Panc1 (cell line): ENCODE data around the gene SERTAD4. TPM values are rescaled to one million over a fixed set of nuclear protein-coding genes. Genes with fewer than 3 reads are reported as not detected.

Experiments
- ATAC-seq: fragments of 200-7000 bp; cut with Tn5 transposase; 2 replicates; pipeline ENCODE4 v1.9.1; 2020; ENCODE audit warnings: mild to moderate bottlenecking, moderate library complexity
- BruUV-seq: library from RNA; stranded (reverse); fragments of 400-500 nt; replicated peaks from 2 replicates; lab custom pipeline; 2021; lab: Mats Ljungman, UMichigan
- CTCF ChIA-PET: fragments of 300-600 bp; sonication (Branson Sonifier 250); formaldehyde crosslinking; loops from one replicate; lab custom pipeline; 2022; ENCODE audit warnings: antibody characterized with exemption; lab: Charles Lee
- POLR2A ChIA-PET: fragments of 300-600 bp; sonication (Branson Sonifier 250); formaldehyde crosslinking; loops from one replicate; lab custom pipeline; 2022; ENCODE audit warnings: antibody characterized with exemption; lab: Charles Lee
- DNase-seq: peaks from one replicate; pipeline ENCODE4 v3.0.0-alpha.2; 2010; ENCODE audit warnings: low read depth, low spot score
- H3K27ac ChIP-seq: 2 replicates; pipeline ENCODE4 v1.5.1; 2011; ENCODE audit warnings: mild to moderate bottlenecking, low read length, inconsistent platforms
- H3K27me3 ChIP-seq: fragments of 200-500 bp; sonication (Bioruptor generic); 2 replicates; pipeline ENCODE4 v1.6.0; 2014; ENCODE audit warnings: low read length, inconsistent platforms; ENCODE audit not compliant: control insufficient read depth, insufficient read depth
- H3K36me3 ChIP-seq: fragments of 200-500 bp; sonication (Bioruptor generic); 2 replicates; pipeline ENCODE4 v1.5.1; 2014; ENCODE audit warnings: inconsistent platforms, mild to moderate bottlenecking, low read length, moderate library complexity; ENCODE audit not compliant: control insufficient read depth, insufficient read depth
- H3K4me1 ChIP-seq: 2 replicates; pipeline ENCODE4 v1.5.1; 2011; ENCODE audit warnings: inconsistent platforms, mild to moderate bottlenecking, low read length, moderate library complexity; ENCODE audit not compliant: control insufficient read depth, insufficient read depth
- H3K4me3 ChIP-seq, 2 experiments: 2 replicates each; pipeline ENCODE4 v1.5.1; 2011 to 2012; ENCODE audit warnings: low read depth in 2 of 2, low read length in 2 of 2, mild to moderate bottlenecking in 2 of 2, inconsistent platforms in 1 of 2, moderate library complexity in 1 of 2
- H3K9me3 ChIP-seq: fragments of 200-500 bp; sonication (Bioruptor generic); 2 replicates; pipeline ENCODE4 v1.5.1; 2014; ENCODE audit warnings: low read depth, mild to moderate bottlenecking, inconsistent platforms, low read length, moderate library complexity; ENCODE audit not compliant: control insufficient read depth, insufficient read depth
- CTCF ChIP-seq: fragments of 450-650 bp; IDR thresholded peaks from 2 replicates; pipeline ENCODE4 v1.5.1; 2017; ENCODE audit warnings: mild to moderate bottlenecking
- POLR2AphosphoS5 ChIP-seq: IDR thresholded peaks from 2 replicates; pipeline ENCODE4 v1.6.1; 2012; ENCODE audit warnings: mild to moderate bottlenecking, low read depth, low read length, moderate library complexity
- REST ChIP-seq, 2 experiments: IDR thresholded peaks; 2 replicates each; pipeline ENCODE4 v1.6.1; 2011 to 2012; ENCODE audit warnings: low read depth in 2 of 2, control low read depth in 1 of 2, low read length in 1 of 2, mild to moderate bottlenecking in 1 of 2, moderate library complexity in 1 of 2; ENCODE audit not compliant: insufficient read depth in 1 of 2
- SIN3A ChIP-seq: IDR thresholded peaks from 2 replicates; pipeline ENCODE4 v1.6.1; 2012; ENCODE audit warnings: low read depth, mild to moderate bottlenecking, low read length, moderate library complexity, borderline replicate concordance; ENCODE audit not compliant: insufficient read depth
- TCF7L2 ChIP-seq: IDR thresholded peaks from 2 replicates; pipeline ENCODE4 v1.6.1; 2011; ENCODE audit warnings: mild to moderate bottlenecking, low read depth, low read length, inconsistent platforms
- in situ Hi-C: cut with HindIII; loops from 2 replicates; pipeline ENCODE4 v1.10.0; 2016; ENCODE audit warnings: low sequenced_read_pairs, low pct_unique_long_range_greater_than_20kb
- intact Hi-C: fragments of 100-400 bp; cut with micrococcal nuclease; formaldehyde crosslinking; loops from one replicate; pipeline ENCODE4 v1.10.0; 2022; ENCODE audit not compliant: unreplicated experiment
- total RNA-seq: library from RNA; stranded (reverse); gene quantifications from one replicate; pipeline ENCODE4 v1.2.1, GENCODE V29; 2021; ENCODE audit not compliant: unreplicated experiment

SERTAD4 gene
- total RNA-seq, 1 experiment from 2014 or later: 0.31 TPM

- intact Hi-C loops (no loop called here), in situ Hi-C loops (no loop called here)
- ATAC-seq: no peak
These were observed 4.3 kb downstream of the SERTAD4 start for GRCh38 chr1:210236840-210237409.

GRCh38 chr1:210237479-210237878 lies 4.9 kb downstream of the SERTAD4 start:
- ChIA-PET CTCF (no interaction called here), POLR2A (no interaction called here)
- Histone ChIP-seq H3K4me1 (no peaks in the 10 kb centered on the region), H3K36me3 (no peaks in the 10 kb centered on the region), H3K27ac (no peak overlapping the region), H3K9me3 (no peaks in the 10 kb centered on the region), H3K4me3 (no peak overlapping the region), H3K27me3 (peaks cover 18% of the 10 kb centered on the region)
- ATAC-seq (no peak), DNase-seq (no peak)
- in situ Hi-C loops (no loop called here), intact Hi-C loops (no loop called here)
- no TSS peak for BruUV-seq
- TF ChIP-seq SIN3A (no peak), POLR2AphosphoS5 (no peak), REST (IDR thresholded peaks at IDR 0.05; ENCODE audit: insufficient read depth in 1 of 2, low read depth in 2 of 2, low read length in 1 of 2) (no peak), TCF7L2 (no peak), CTCF (no peak)

More at GRCh38 chr1:210236840-210237409, 4.3 kb downstream of the SERTAD4 start:
- no peak for DNase-seq
- CTCF ChIA-PET: no interaction called here
- Histone ChIP-seq H3K36me3 (no peaks in the 10 kb centered on the region), H3K4me1 (no peaks in the 10 kb centered on the region), H3K9me3 (no peaks in the 10 kb centered on the region), H3K4me3 (no peak overlapping the region), H3K27ac (no peak overlapping the region), H3K27me3 (peaks cover 17% of the 10 kb centered on the region)
- no TSS peak for BruUV-seq
- TF ChIP-seq POLR2AphosphoS5: no peak
- TF ChIP-seq REST (IDR thresholded peaks at IDR 0.05; ENCODE audit: insufficient read depth in 1 of 2, low read depth in 2 of 2, low read length in 1 of 2): no peak
- TF ChIP-seq TCF7L2: no peak
- no peak for TF ChIP-seq SIN3A
- TF ChIP-seq CTCF: no peak
- POLR2A ChIA-PET: no interaction called here
